ELF-1 (cell line): ENCODE data around the gene SKP2.

Source experiments
- DNase-seq: peaks from one replicate; pipeline ENCODE4 v3.0.0-alpha.2; 2016; ENCODE audit warnings: low read depth, low spot score

Gene SKP2

DNA sequence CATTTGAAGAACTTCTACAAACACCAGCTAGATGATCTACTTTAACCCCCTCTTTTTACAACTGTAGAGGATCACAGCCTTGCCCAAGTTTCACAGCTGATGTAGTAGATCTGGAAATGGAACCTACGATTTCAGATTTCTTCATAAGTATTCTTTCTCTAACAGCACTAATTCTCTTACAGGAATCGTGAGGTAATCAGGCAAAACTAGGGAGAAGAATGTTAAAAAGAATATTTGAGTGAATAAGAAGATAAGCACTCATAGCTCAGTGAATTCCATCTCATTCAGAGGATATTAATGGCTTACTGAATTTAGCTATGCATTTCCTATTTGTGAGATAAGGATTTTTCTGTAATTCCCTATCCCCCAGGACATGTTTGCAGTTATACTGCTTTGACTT is 47.7 kb downstream of the SKP2 start:
- DNase-seq, result no peak

GRCh38 chr5:36200513-36200912 is 48.6 kb downstream of the SKP2 start:
- DNase-seq, result no peak

DNA sequence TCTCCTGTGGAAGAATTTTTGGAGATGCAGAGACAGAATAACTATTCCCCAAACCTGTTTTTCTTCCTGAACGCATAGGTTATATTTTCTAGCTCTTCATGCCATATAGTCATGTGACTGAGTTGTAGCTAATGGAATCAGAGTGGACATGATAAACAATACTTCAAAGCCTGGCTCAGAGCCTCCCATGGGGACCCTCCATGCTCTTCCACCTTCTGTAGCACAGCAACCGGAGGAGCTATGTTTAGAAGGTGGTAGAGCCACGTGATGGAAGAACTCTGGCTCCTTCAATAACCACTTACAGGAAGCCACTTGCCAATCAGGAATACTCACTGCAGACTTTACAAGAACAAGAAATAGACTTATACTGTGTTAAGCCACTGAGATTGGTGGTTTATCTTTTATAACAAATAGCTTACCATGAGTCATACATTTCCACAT is 50.6 kb downstream of the SKP2 start:
- no peak for DNase-seq

DNA sequence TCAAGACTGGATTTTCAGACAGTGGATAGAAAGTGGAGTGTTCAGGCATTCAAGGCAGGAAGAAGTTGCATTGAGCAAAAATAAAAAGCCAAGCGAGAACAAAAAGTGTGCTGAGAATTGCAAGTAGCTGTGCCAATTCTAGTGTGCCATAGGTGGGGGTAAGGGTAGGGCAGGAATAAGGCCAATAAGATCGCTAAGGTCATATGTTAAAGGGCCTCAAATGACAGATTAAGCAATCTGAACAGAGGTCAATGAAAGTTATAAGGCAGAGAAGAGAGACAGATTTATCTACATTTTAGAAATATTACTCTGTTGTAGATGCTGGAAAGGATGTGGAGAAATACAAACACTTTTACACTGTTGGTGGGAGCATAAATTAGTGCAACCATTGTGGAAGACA is 53.4 kb downstream of the SKP2 start:
- no peak for DNase-seq

DNA sequence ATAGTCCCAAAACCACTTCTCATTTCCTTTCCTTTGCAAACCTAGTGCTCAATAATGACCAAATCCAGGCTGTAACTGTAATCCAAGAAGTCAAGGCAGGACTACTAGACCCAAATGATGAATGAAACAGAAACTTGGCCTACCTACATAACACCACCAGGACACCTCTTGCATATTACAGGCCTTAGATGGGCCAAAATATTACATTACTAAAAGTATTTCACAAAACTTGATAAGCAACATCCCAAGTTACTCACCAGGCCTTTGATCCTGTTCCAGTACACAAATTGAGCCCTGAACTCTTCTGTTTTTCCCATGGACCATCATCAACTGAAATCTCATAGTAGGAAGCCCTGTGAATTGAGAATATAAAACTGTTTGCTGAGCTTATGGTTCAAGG is 55.0 kb downstream of the SKP2 start:
- DNase-seq, result no peak

DNA sequence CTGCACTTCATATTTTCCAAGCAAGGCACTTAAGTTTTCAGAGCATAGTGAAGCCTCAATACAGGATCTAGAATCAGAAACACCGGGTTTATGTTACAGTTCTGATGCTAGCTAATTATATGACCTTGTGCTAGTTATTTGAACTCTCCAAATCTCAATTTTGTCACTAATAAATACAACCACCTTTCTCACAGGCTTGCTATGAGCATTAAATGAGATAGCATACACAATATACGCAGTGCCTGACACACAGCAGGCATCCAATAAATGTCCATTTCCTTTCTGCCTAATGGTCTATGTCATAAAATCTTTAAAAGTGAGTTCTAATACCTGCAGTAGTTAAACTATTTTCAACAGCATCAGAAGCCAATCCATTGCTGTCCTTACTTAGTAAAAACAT is 56.9 kb downstream of the SKP2 start:
- no peak for DNase-seq

DNA sequence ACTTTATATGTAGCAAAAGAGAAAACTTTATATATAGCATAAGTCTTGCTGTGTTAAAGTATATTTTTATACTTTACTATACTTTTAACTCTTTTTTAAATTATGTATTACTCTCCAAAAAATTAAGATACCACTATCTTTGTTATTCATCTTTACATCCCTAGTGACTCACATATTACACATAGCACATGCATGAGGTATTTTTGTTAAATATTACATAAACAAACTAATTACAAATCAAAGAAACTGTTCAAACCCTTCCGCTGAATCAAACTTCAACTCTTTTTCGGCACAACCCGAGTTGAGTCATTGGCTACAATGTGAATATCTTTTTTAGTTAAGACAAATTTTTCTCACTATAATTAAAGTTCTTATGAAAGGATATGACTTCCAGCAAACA is 57.8 kb downstream of the SKP2 start:
- no peak for DNase-seq

DNA sequence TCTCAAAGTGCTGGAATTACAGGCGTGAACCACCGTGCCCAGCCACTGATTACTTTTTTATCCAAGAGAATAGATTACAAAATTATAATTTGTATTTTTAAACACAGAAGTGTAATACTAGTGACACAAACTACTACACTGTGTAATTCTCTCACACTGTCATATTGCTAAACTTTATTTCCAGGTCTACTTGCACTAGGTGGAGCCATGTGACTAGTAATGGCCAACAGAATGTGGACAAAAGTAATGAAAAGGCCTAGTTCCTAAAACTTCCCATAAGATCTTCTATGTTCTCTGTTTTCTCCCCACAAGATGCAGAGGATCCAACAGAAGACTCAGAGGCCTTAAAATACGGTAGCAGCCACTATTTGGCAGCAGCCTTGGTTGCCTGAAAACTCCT is 62.5 kb downstream of the SKP2 start:
- no peak for DNase-seq

- no peak for DNase-seq
Measured at GRCh38 chr5:36215910-36216309, 64.0 kb downstream of the SKP2 start.

- no peak for DNase-seq
Measured at GRCh38 chr5:36217567-36217966, 65.7 kb downstream of the SKP2 start.

DNA sequence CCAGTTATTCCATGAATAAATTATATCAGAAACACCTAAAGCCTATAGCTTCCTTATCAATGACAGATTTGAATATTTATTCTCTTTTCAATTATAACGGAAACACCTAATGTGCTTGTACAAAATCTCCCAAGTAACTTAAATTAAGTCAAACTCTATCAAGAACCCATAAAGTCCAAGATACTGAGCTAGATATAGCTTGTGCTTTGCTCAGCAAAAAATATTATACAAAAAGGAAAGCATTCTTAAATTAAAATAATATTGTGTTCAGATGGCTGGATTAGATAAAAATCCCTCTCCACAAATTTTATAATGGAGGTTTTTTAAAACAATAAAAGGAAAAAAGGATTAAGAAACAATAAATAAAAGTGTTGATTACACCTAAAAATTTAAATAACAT is 66.1 kb downstream of the SKP2 start:
- no peak for DNase-seq

- DNase-seq, result no peak
Measured at GRCh38 chr5:36222620-36223019, 70.7 kb downstream of the SKP2 start.

GRCh38 chr5:36227046-36227445 is 75.1 kb downstream of the SKP2 start:
- no peak for DNase-seq

DNA sequence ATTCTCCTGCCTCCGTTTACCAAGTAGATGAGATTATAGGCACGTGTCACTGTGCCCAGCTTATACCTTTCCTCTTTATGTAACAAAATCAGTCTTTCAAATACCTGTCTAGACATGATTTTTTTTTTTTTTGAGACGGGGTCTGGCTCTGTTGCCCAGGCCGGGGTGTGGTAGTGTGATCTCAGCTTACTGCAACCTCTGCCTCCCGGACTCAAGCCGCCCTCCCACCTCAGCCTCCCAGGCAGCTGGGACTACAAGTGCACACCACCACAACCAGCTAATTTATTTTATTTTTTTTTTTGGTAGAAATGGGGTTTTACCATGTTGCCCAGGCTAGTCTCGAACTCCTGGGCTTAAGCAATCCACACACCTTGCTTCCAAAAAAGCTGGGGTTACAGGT is 76.6 kb downstream of the SKP2 start:
- no peak for DNase-seq

- no peak for DNase-seq
Measured at GRCh38 chr5:36230151-36230790, 78.4 kb downstream of the SKP2 start.

GRCh38 chr5:36232533-36232932 is 80.6 kb downstream of the SKP2 start:
- no peak for DNase-seq
